Testis (tissue), 2 donors: ENCODE measurements around the gene RPAP3.

Experiments used
- POLR2A ChIP-seq: fragments of 450-650 bp; IDR thresholded peaks from one replicate; pipeline ENCODE4 v1.6.1; 2017; ENCODE audit warnings: antibody characterized with exemption, mild to moderate bottlenecking, moderate library complexity
- TF ChIP-seq, protein P1 (sequence below), 3 experiments: fragments of 450-650 bp in 2 of 3; fragments of 200-600 bp in 1 of 3; sonication (generic) in 1 of 3; IDR thresholded peaks; one replicate each; pipeline ENCODE4 v1.5.1; 2016 to 2019; ENCODE audit warnings: antibody characterized with exemption in 3 of 3, mild to moderate bottlenecking in 2 of 3, moderate library complexity in 1 of 3

DNA sequence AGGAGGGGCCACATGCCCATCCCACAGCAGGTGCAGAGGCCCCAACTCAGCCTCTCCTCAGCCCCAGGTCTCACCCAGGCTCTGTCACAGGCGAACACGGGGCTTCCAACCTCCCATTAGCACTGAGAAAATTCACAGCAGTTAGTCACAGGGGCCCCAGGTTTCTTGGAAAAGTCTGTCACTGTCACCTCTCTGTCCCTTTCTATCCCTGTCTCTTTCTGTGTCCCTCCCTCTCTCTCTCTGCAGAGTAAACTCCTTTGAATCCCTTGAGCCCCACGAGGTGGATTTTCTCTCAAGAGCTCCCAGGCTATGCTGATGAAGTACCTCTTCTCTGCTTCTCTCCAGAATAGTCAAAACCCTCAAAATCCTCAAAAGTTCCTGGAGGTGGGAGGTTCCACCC lies 33.5 kb upstream of the RPAP3 start:
- TF ChIP-seq, protein P1, sequence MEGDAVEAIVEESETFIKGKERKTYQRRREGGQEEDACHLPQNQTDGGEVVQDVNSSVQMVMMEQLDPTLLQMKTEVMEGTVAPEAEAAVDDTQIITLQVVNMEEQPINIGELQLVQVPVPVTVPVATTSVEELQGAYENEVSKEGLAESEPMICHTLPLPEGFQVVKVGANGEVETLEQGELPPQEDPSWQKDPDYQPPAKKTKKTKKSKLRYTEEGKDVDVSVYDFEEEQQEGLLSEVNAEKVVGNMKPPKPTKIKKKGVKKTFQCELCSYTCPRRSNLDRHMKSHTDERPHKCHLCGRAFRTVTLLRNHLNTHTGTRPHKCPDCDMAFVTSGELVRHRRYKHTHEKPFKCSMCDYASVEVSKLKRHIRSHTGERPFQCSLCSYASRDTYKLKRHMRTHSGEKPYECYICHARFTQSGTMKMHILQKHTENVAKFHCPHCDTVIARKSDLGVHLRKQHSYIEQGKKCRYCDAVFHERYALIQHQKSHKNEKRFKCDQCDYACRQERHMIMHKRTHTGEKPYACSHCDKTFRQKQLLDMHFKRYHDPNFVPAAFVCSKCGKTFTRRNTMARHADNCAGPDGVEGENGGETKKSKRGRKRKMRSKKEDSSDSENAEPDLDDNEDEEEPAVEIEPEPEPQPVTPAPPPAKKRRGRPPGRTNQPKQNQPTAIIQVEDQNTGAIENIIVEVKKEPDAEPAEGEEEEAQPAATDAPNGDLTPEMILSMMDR (IDR thresholded peaks at IDR 0.05) = no peak
- no peak for TF ChIP-seq POLR2A
